Activated CD8-positive, alpha-beta memory T cell treated with anti-CD3 and anti-CD28 coated beads, Interleukin-2, amount 50 U/mL, for 1 hour (primary cell): Measurements from ENCODE around the gene KLHL18.
"Not testable (repeated sequence)": the region's sequence is repeated elsewhere in the genome, so short reads cannot be mapped to it uniquely, and the experiment has no call there.

Source experiments
- DNase-seq: peaks from one replicate; pipeline ENCODE4 v3.0.0-alpha.2; 2020; ENCODE audit errors: extremely low read depth

Gene KLHL18

GRCh38 chr3:47314056-47314764 lies 31.5 kb downstream of the KLHL18 start:
- no peak for DNase-seq

- DNase-seq: no peak
Measured at GRCh38 chr3:47315069-47315647, 32.4 kb downstream of the KLHL18 start.

- DNase-seq: not testable (repeated sequence)
Measured at GRCh38 chr3:47316151-47316550, 33.4 kb downstream of the KLHL18 start.

GRCh38 chr3:47318916-47319315 lies 36.2 kb downstream of the KLHL18 start:
- no peak for DNase-seq

GRCh38 chr3:47319956-47320355 lies 37.2 kb downstream of the KLHL18 start:
- no peak for DNase-seq

GRCh38 chr3:47323431-47324277 lies 40.9 kb downstream of the KLHL18 start:
- no peak for DNase-seq

- DNase-seq: peak; percentile 16
Measured at GRCh38 chr3:47324278-47324865, 41.6 kb downstream of the KLHL18 start.

- DNase-seq: no peak
Measured at GRCh38 chr3:47333907-47334306, 51.2 kb downstream of the KLHL18 start.

GRCh38 chr3:47337656-47338055 lies 54.9 kb downstream of the KLHL18 start:
- no peak for DNase-seq

GRCh38 chr3:47339951-47340350 lies 57.2 kb downstream of the KLHL18 start:
- DNase-seq: no peak

- no peak for DNase-seq
Measured at GRCh38 chr3:47340866-47341265, 58.1 kb downstream of the KLHL18 start.

- no peak for DNase-seq
Measured at GRCh38 chr3:47342151-47342550, 59.4 kb downstream of the KLHL18 start.

GRCh38 chr3:47342812-47343211 lies 60.1 kb downstream of the KLHL18 start:
- DNase-seq: no peak

- no peak for DNase-seq
Measured at GRCh38 chr3:47343471-47343971, 60.8 kb downstream of the KLHL18 start.

- no peak for DNase-seq
Measured at GRCh38 chr3:47344971-47345370, 62.2 kb downstream of the KLHL18 start.

- DNase-seq: no peak
Measured at GRCh38 chr3:47347217-47347801, 64.6 kb downstream of the KLHL18 start.

- no peak for DNase-seq
Measured at GRCh38 chr3:47348411-47349154, 65.8 kb downstream of the KLHL18 start.

GRCh38 chr3:47355010-47355409 lies 72.3 kb downstream of the KLHL18 start:
- no peak for DNase-seq

- no peak for DNase-seq
Measured at GRCh38 chr3:47356201-47356600, 73.5 kb downstream of the KLHL18 start.

GRCh38 chr3:47359323-47359722 lies 76.6 kb downstream of the KLHL18 start:
- DNase-seq: no peak

GRCh38 chr3:47360110-47360517 lies 77.4 kb downstream of the KLHL18 start:
- not testable (repeated sequence) for DNase-seq
